ENCODE results near the gene CFAP299.

- TF ChIP-seq CTCF (IDR thresholded peaks at IDR 0.05): no peak
- TF ChIP-seq BHLHE40 (IDR thresholded peaks at IDR 0.05; ENCODE audit: low read depth, low read length): no peak
- no peak for TF ChIP-seq KDM1A (IDR thresholded peaks at IDR 0.05; ENCODE audit: low read depth)
- no peak for TF ChIP-seq RCOR1 (IDR thresholded peaks at IDR 0.05; ENCODE audit: low read depth, low read length)
- TF ChIP-seq PBX3 (IDR thresholded peaks at IDR 0.05): no peak
- no peak for TF ChIP-seq MAX (IDR thresholded peaks at IDR 0.05)
- no peak for TF ChIP-seq EP300 (IDR thresholded peaks at IDR 0.05)
- no peak for TF ChIP-seq RFX5 (IDR thresholded peaks at IDR 0.05)
- TF ChIP-seq FOSL2 (IDR thresholded peaks at IDR 0.05): no peak
- TF ChIP-seq FOSL2 (CRISPR knock-in tag; IDR thresholded peaks at IDR 0.05): no peak
- no peak for TF ChIP-seq POLR2A (IDR thresholded peaks at IDR 0.05; ENCODE audit: low read length)
- TF ChIP-seq ESRRA (IDR thresholded peaks at IDR 0.05; ENCODE audit: borderline replicate concordance, low read length): no peak
These were observed 668.1 kb downstream of the CFAP299 start for GRCh38 chr4:81003597-81004111.

Data from A549 (cell line).